HFFc6 (cell line): ENCODE results near the gene DUSP14. TPM values are rescaled to one million over a fixed set of nuclear protein-coding genes. Genes with fewer than 3 reads are reported as not detected.
"Not testable (repeated sequence)": the region's sequence is repeated elsewhere in the genome, so short reads cannot be mapped to it uniquely, and the experiment has no call there.

Experiments
- DNase-seq: peaks from one replicate; pipeline ENCODE4 v3.0.0-alpha.2; 2018
- H3K27ac Mint-ChIP-seq: 2 replicates; pipeline ENCODE4 v1.8.0; 2020; ENCODE audit warnings: mild to moderate bottlenecking, mixed read lengths
- H3K27me3 Mint-ChIP-seq: 2 replicates; pipeline ENCODE4 v1.8.0; 2021; ENCODE audit warnings: mild to moderate bottlenecking, moderate library complexity, mixed read lengths; ENCODE audit not compliant: insufficient read depth
- H3K36me3 Mint-ChIP-seq: 2 replicates; pipeline ENCODE4 v1.8.0; 2021; ENCODE audit warnings: low read depth, mixed read lengths
- H3K4me1 Mint-ChIP-seq: 2 replicates; pipeline ENCODE4 v1.8.0; 2020; ENCODE audit warnings: low read depth, mixed read lengths
- H3K4me3 Mint-ChIP-seq: 2 replicates; pipeline ENCODE4 v1.8.0; 2020; ENCODE audit warnings: mild to moderate bottlenecking, moderate library complexity, mixed read lengths
- H3K9me3 Mint-ChIP-seq: 2 replicates; pipeline ENCODE4 v1.8.0; 2020; ENCODE audit warnings: mild to moderate bottlenecking, mixed read lengths
- CTCF ChIP-seq: fragments of 200-600 bp; sonication (generic); IDR thresholded peaks from 2 replicates; pipeline ENCODE4 v1.5.0; 2021; ENCODE audit warnings: antibody characterized with exemption, mild to moderate bottlenecking
- total RNA-seq, 6 experiments: library from RNA; stranded (reverse); fragmentation: NEBNext Ultra II Directional; extraction: Animal tissue kit (Norgen Biotek cat#: 25700); gene quantifications; 2 replicates in 1 of 6; 3 replicates in 5 of 6; pipeline ENCODE4 v1.2.3, GENCODE V29; 2021

DUSP14 gene
- total RNA-seq, 6 experiments from 2014 or later, result 80.7 to 114 (median 97.4) TPM

GRCh38 chr17:37510056-37510455, 20.4 kb downstream of the DUSP14 start:
- no peak for TF ChIP-seq CTCF
- DNase-seq, result no peak
- Mint-ChIP-seq H3K27me3 (no peaks in the 10 kb centered on the region; the same call in 1 of the 2 replicates), H3K9me3 (no peaks in the 10 kb centered on the region), H3K36me3 (peaks cover 42% of the 10 kb centered on the region), H3K4me1 (peaks cover 16% of the 10 kb centered on the region), H3K4me3 (no peak overlapping the region), H3K27ac (no peak overlapping the region; the same call in 1 of the 2 replicates)

- Mint-ChIP-seq H3K4me1 (peaks cover 22% of the 10 kb centered on the region), H3K36me3 (peaks cover 37% of the 10 kb centered on the region)
- H3K9me3 Mint-ChIP-seq, result not testable (repeated sequence)
Observed at GRCh38 chr17:37511642-37512041, 22.0 kb downstream of the DUSP14 start.

GRCh38 chr17:37512442-37513068, 22.9 kb downstream of the DUSP14 start:
- DNase-seq, result no peak
- H3K9me3 Mint-ChIP-seq, result no peaks in the 10 kb centered on the region
- H3K4me1 Mint-ChIP-seq, result peaks cover 19% of the 10 kb centered on the region
- H3K27ac Mint-ChIP-seq, result no peak overlapping the region; the same call in 1 of the 2 replicates
- H3K4me3 Mint-ChIP-seq, result no peak overlapping the region
- H3K36me3 Mint-ChIP-seq, result peaks cover 31% of the 10 kb centered on the region
- no peaks in the 10 kb centered on the region; the same call in 1 of the 2 replicates for H3K27me3 Mint-ChIP-seq
- TF ChIP-seq CTCF, result no peak

More at GRCh38 chr17:37511642-37512041, 22.0 kb downstream of the DUSP14 start:
- not testable (repeated sequence) for H3K27ac Mint-ChIP-seq, H3K27me3 Mint-ChIP-seq, DNase-seq, H3K4me3 Mint-ChIP-seq

GRCh38 chr17:37513711-37514110, 24.0 kb downstream of the DUSP14 start:
- no peak overlapping the region; the same call in 1 of the 2 replicates for H3K27ac Mint-ChIP-seq
- H3K4me1 Mint-ChIP-seq, result peaks cover 22% of the 10 kb centered on the region
- H3K27me3 Mint-ChIP-seq, result no peaks in the 10 kb centered on the region; the same call in 1 of the 2 replicates
- TF ChIP-seq CTCF, result no peak
- no peak for DNase-seq
- H3K9me3 Mint-ChIP-seq, result no peaks in the 10 kb centered on the region
- no peak overlapping the region for H3K4me3 Mint-ChIP-seq
- peaks cover 42% of the 10 kb centered on the region for H3K36me3 Mint-ChIP-seq

- no peaks in the 10 kb centered on the region; the same call in 1 of the 2 replicates for H3K27me3 Mint-ChIP-seq
- TF ChIP-seq CTCF, result no peak
- peak overlapping the region; percentile 72 for H3K27ac Mint-ChIP-seq
- H3K9me3 Mint-ChIP-seq, result no peaks in the 10 kb centered on the region
- H3K4me1 Mint-ChIP-seq, result peaks cover 41% of the 10 kb centered on the region
- peaks cover 42% of the 10 kb centered on the region for H3K36me3 Mint-ChIP-seq
- no peak overlapping the region for H3K4me3 Mint-ChIP-seq
- DNase-seq, result peak; percentile 35
Observed at GRCh38 chr17:37516127-37516571, 26.5 kb downstream of the DUSP14 start.

GRCh38 chr17:37517881-37518280, 28.2 kb downstream of the DUSP14 start:
- DNase-seq, result no peak
- H3K27ac Mint-ChIP-seq, result peak overlapping the region; percentile 45; the same call in 1 of the 2 replicates
- TF ChIP-seq CTCF, result no peak
- no peak overlapping the region for H3K4me3 Mint-ChIP-seq
- peaks cover 41% of the 10 kb centered on the region for H3K4me1 Mint-ChIP-seq
- peaks cover 40% of the 10 kb centered on the region for H3K36me3 Mint-ChIP-seq
- no peaks in the 10 kb centered on the region for H3K9me3 Mint-ChIP-seq
- no peaks in the 10 kb centered on the region; the same call in 1 of the 2 replicates for H3K27me3 Mint-ChIP-seq
